AG09319 (cell line): Measurements from ENCODE around the gene GNG2.

Experiments used
- DNase-seq: peaks from one replicate; pipeline ENCODE4 v3.0.0-alpha.2; 2010; ENCODE audit warnings: low read depth; ENCODE audit errors: extremely low read depth
- TF ChIP-seq, protein P1 (sequence below): IDR thresholded peaks from 2 replicates; pipeline ENCODE4 v1.5.1; 2011; ENCODE audit warnings: low read depth, mild to moderate bottlenecking, inconsistent platforms, low read length, moderate library complexity

GNG2 gene

DNA sequence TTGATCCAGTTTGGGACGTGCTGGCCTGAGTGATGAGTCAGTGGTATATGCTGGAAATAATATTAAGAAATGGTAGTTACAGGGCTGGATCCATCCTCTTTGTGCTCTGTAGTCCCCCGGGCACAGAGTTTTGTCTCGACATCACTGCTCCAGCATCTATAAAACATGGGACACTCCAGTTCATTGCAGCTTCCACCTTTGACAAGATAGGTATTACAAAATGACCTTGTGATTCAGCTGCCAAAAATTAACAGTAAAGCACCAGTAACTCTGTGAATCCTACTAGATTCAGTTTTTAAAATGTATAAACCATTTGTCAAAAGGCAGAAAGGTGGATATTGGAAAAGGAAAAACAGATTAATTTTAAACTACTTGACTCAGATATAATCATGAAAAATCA, 14.6 kb upstream of the GNG2 start:
- DNase-seq: no peak
- TF ChIP-seq, protein P1, sequence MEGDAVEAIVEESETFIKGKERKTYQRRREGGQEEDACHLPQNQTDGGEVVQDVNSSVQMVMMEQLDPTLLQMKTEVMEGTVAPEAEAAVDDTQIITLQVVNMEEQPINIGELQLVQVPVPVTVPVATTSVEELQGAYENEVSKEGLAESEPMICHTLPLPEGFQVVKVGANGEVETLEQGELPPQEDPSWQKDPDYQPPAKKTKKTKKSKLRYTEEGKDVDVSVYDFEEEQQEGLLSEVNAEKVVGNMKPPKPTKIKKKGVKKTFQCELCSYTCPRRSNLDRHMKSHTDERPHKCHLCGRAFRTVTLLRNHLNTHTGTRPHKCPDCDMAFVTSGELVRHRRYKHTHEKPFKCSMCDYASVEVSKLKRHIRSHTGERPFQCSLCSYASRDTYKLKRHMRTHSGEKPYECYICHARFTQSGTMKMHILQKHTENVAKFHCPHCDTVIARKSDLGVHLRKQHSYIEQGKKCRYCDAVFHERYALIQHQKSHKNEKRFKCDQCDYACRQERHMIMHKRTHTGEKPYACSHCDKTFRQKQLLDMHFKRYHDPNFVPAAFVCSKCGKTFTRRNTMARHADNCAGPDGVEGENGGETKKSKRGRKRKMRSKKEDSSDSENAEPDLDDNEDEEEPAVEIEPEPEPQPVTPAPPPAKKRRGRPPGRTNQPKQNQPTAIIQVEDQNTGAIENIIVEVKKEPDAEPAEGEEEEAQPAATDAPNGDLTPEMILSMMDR: no peak

DNA sequence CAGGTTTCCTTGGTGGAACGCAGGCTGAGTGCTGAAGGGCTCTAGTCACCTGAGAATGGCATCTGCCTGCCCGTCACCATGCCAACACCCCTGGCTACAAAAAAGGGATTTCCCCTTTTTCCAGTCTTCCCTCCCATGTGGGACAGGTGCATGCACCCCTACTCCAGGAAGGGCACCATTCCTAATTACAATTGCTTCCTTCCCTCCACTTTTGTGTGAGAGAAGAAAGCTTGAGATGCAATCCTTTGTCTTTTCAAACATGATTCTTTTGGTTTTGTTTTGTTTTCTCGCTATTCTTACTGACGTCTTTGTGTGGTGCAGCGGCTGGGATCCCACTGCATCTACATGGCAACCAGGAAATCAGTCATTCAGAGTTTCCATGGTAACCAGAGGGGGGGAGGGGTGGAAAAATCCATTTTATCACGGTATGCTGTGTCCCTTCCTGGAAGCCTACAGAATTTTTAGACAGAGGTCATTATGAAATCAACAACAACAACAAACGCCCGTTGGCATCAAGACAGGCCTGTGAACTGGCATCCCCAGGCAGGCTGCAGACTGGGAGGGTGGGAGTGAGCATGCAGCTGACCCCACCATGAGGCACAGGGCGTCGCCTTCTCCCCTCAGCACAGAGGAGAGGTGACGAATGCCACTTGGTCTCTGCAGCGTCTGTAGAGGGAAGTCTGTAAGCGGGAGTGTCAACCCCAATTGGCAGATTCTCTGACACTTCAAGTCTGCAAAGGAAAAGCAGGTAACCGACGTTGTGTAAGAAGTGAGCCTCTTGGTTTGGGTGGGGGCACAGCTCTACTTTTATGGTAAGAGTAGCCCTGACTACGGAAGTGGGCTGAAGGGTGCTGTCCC, 13.6 kb upstream of the GNG2 start:
- TF ChIP-seq, protein P1: no peak
- no peak for DNase-seq

DNA sequence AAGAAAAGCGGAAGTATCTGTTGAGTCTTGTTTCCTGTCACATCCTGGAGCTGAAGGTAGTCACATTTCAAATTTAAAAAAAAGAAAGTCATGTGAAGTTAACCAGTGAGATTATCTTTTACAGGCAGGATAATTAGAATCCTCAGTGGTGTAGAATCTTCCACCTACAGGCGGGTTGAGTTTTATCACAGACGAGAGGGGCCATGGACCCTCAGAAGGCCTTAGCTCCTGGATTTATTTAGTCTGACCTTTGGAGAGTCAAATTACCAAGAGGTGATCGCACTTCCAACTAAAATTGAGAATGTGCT, 13.0 kb upstream of the GNG2 start:
- no peak for DNase-seq
- TF ChIP-seq, protein P1: no peak

DNA sequence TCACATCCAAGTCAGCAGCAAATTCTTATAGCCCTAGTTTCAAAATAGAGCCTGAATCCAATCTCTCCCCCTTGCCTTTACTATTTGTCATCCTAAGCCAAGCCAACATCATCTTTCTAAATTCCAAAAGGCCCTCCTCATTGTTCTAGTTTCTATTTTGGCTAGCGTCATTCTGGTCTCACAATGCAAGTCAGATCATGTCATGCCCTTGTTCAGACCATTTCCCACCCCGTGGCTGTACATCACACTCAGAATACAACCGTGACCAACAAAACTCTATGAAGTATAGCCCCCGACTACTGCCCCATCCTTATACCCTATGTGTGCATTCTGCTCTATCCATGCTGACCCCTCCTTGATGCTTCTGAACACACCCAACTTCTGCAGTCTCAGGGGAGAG, 12.3 kb upstream of the GNG2 start:
- TF ChIP-seq, protein P1: no peak
- no peak for DNase-seq

DNA sequence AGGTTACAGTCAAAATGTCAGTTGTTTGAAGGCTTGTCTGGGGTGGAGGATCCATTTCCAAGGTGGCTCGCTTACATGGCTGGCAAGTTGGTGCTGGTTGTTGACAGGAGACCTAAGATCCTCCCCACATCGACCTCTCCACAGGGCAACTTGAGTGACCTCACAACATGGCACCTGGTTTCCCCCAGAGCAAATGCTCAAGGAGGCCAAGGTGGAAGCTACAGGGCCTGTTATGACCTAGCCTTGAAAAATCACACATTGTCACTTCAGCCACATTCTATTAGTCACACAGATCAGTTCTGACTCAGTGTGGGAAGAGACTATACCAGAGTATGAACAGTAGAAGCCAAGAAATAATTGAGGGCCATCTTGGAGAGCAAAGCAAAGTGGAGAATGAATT, 11.3 kb upstream of the GNG2 start:
- TF ChIP-seq, protein P1: no peak
- no peak for DNase-seq

DNA sequence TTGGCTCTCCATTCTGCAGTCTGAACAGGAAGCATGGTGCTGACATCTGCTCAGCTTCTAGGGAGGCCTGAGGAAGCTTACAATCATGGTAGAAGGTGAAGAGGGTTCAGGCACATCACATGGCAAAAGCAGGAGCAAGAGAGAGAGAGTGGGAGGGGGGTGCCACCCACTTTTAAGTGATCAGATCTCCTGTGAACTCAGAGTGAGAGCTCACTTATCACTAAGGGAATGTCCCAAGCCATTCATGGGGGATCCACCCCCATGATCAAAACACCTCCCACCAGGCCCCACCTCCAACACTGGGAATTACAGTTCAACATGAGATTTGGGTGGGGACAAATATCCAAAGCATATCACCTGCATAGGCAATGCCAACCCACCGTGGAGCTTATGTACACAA, 9.8 kb upstream of the GNG2 start:
- no peak for DNase-seq
- TF ChIP-seq, protein P1: no peak

DNA sequence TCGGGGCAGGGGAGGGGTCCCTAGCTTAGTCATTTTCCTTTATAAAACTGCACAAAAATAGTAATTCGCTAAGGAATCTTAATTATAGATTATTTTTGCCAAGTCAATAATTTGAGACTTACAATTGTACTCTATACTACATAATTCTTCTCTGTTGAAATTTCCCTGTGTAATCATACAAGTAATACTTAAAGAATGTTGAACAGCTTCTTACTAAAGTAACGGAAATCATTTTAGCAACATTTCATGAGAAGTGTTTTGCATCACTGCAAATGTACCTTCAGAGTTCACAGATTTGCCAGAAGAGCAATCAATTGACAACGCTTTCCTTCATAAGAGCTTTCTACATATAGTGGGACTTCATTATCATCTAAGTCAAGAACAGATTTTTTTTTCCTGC, 7.9 kb upstream of the GNG2 start:
- TF ChIP-seq, protein P1: no peak
- no peak for DNase-seq
